Erythroblast (primary cell): ENCODE data around the gene RTN4R.

Experiments used
- GATA1 ChIP-seq: IDR thresholded peaks from 2 replicates; pipeline ENCODE4 v1.6.1; 2011; ENCODE audit warnings: low read depth, mild to moderate bottlenecking, control low read depth, low read length, moderate library complexity
- POLR2A ChIP-seq: IDR thresholded peaks from 2 replicates; pipeline ENCODE4 v1.6.1; 2011; ENCODE audit warnings: mild to moderate bottlenecking, low read length

- TF ChIP-seq POLR2A (no peak), GATA1 (no peak)
Observed at GRCh38 chr22:20238901-20239675, 29.0 kb downstream of the RTN4R start.
